Astrocyte of the cerebellum (primary cell): ENCODE data around the gene CCDC74A.
"Not testable (repeated sequence)": the region's sequence is repeated elsewhere in the genome, so short reads cannot be mapped to it uniquely, and the experiment has no call there.

Source experiments
- DNase-seq: peaks from one replicate; pipeline ENCODE4 v3.0.0-alpha.2; 2011; ENCODE audit warnings: low read depth
- H3K4me3 ChIP-seq: 2 replicates; pipeline ENCODE4 v1.5.1; 2011; ENCODE audit warnings: mild to moderate bottlenecking, low read depth, low read length, moderate library complexity
- CTCF ChIP-seq: IDR thresholded peaks from 2 replicates; pipeline ENCODE4 v1.5.1; 2012; ENCODE audit warnings: low read length, low read depth, moderate library complexity, mild to moderate bottlenecking; ENCODE audit errors: missing control alignments
- in situ Hi-C: cut with HindIII; loops from 2 replicates; pipeline ENCODE4 v1.10.0; 2017; ENCODE audit warnings: low sequenced_read_pairs

CCDC74A gene

GRCh38 chr2:131515235-131515634 is 12.5 kb upstream of the CCDC74A start:
- in situ Hi-C loops, H3K4me3 ChIP-seq, DNase-seq: not testable (repeated sequence)

- H3K4me3 ChIP-seq = no peak overlapping the region
- no peak for DNase-seq
- no peak for TF ChIP-seq CTCF
- in situ Hi-C loops = no loop called here
These were observed 11.7 kb upstream of the CCDC74A start for GRCh38 chr2:131516011-131516410.

GRCh38 chr2:131516621-131517020 is 11.1 kb upstream of the CCDC74A start:
- H3K4me3 ChIP-seq, DNase-seq, in situ Hi-C loops: not testable (repeated sequence)
- peak; percentile 31 for TF ChIP-seq CTCF

GRCh38 chr2:131517106-131517831 is 10.4 kb upstream of the CCDC74A start:
- in situ Hi-C loops = no loop called here
- TF ChIP-seq CTCF = no peak
- H3K4me3 ChIP-seq = no peak overlapping the region
- no peak for DNase-seq

- H3K4me3 ChIP-seq, in situ Hi-C loops, DNase-seq: not testable (repeated sequence)
These were observed 9.8 kb upstream of the CCDC74A start for GRCh38 chr2:131517856-131518255.

GRCh38 chr2:131518531-131518930 is 9.2 kb upstream of the CCDC74A start:
- H3K4me3 ChIP-seq, DNase-seq, in situ Hi-C loops: not testable (repeated sequence)

- H3K4me3 ChIP-seq = no peak overlapping the region
- DNase-seq = no peak
- TF ChIP-seq CTCF = no peak
- in situ Hi-C loops = no loop called here
These were observed 8.2 kb upstream of the CCDC74A start for GRCh38 chr2:131519466-131519865.

- in situ Hi-C loops, DNase-seq, H3K4me3 ChIP-seq: not testable (repeated sequence)
These were observed 7.7 kb upstream of the CCDC74A start for GRCh38 chr2:131519871-131520470.

- H3K4me3 ChIP-seq = no peak overlapping the region
- no peak for DNase-seq
- in situ Hi-C loops = no loop called here
- TF ChIP-seq CTCF = no peak
These were observed 7.2 kb upstream of the CCDC74A start for GRCh38 chr2:131520526-131520925.

- DNase-seq, H3K4me3 ChIP-seq, in situ Hi-C loops: not testable (repeated sequence)
These were observed 6.2 kb upstream of the CCDC74A start for GRCh38 chr2:131521524-131521923.
